Frontal cortex (tissue), 4 donors: Measurements from ENCODE around the gene ARL15. TPM values are rescaled to one million over a fixed set of nuclear protein-coding genes. Genes with fewer than 3 reads are reported as not detected.

Experiments
- DNase-seq, 2 donors: peaks; one replicate each; pipeline ENCODE4 v3.0.0; 2012; ENCODE audit warnings: low spot score in 2 of 2
- FAIRE-seq: peaks from 2 replicates; lab custom pipeline; 2012; peaks lifted over from hg19 to GRCh38; lab: Jason Lieb, UNC
- total RNA-seq: library from RNA; depleted of rRNA; stranded (reverse); fragments of >200 nt; gene quantifications from one replicate; pipeline ENCODE4 v1.2.3, GENCODE V29; 2014
- donor health status: control.
- donor health status: control.
- donor health status: control.

The ARL15 gene
- total RNA-seq, 1 donor from 2014 or later: 123 TPM

DNA sequence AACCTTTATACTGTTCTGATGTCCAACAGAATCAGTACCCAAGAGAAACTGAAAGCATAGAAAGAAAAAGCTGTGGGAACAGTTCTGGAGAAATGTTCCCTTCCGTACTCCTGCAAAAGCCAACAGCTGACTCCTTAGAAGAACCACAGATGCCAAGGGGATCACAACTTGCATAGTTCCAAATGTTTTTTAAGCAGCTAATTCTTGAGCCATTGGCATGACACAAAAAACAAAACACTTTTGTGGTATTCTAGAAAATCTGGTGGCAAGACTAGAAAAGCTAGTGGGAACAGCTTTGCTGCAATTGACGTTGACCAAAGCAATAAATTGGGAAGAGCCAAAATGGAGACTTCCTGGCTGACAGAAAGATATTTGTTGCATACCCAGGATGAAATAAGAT is 189.9 kb downstream of the ARL15 start:
- DNase-seq: no peak
- FAIRE-seq: no peak

DNA sequence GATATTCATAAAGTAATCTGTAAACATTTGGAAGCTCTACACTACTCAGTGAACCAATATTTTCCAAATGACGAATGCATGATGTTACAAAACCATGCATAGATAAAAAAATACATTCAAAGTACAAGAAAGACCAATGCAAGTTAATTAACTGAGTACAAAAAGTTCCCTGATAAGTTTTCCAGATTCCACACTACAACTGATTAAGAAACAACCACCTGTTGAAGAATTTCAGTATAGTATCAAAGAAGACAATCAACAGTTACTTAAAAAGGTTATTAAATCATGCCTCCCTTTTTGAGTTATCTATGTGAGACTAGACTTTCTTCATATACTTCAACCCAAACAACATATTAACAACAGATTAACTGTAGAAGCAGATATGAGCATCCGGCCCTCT is 192.4 kb downstream of the ARL15 start:
- DNase-seq (no peak), FAIRE-seq (no peak)

DNA sequence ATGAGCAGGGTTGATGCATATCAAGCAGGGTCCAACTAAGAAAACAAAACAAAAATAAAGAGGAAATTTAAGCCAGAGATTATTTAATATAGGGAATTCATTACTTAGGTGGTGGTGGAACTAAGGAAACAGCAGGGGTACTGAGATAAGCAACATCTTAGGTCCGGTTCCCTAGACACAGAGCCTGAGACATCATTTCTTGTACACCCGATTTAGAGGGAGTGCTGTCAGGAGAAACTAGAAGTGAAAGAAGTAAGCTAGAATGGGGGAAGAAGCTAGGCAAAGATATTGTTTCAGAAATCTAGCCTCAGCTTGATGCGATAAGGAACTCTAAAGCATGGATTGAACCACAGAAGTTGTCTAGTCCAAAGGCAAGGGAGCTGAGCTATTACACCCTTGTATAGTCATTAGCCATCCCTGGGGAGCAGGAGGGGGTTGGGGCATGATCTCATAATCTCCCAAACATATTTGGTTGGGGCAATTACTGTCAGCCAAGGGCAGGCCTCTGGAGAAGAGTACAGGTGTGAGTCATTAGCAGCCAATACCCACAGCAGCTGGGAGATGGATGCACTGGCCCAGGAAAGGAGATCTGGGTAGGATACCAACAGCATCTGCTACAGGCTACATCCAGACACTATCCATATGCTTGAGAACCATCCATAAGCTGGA is 194.5 kb downstream of the ARL15 start:
- no peak for FAIRE-seq
- no peak for DNase-seq

DNA sequence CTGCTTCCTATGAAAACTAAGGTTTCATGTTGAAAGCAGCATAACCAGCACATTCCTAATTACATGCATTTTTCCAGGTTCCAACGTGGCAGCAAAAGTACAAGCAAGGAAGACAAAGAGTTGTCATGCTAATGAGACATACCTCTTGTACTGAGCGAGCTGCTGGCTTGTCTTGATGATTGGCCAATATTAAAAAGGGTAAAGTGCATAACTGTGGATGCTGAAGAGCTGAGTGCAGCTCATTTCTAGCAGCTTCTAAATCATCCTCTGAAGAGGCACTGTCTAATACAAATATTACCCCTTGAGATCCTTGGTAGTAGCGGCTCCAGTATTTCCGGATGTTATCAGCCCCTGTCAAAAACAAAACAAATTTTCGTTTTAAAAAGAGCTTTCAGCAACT is 197.3 kb downstream of the ARL15 start:
- FAIRE-seq: no peak
- no peak for DNase-seq

DNA sequence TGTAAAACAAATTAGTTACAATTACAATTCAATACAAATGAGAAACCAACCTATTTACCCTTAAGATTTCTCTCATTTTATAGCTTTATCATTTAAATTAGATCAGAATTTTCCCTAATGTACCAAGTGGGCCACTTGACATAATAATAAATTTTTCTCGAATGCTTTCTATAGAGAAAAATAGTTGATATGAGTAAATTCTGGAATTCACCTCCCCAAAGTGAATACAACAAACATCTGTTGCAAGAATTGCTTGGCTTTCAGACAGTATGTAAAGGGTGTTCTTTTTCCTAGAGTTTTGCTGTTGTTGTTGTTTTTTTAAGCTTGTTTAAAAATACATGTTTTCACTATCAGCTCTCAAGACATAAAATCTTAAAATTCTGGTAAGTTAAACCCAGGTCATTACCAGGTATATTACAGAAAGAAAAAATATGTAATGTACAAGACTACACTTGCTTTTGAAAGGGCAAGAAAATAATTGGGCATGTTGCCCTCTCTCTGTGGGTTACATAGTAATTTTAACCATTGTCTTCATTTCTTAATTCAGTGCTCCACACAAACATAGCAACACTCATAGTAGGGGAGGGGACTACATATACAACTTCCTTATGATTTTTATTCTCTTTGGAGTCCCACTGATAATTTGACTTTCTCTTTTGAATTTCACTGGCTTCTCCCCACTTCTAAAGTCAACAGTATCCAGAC is 200.6 kb downstream of the ARL15 start:
- no peak for FAIRE-seq

DNA sequence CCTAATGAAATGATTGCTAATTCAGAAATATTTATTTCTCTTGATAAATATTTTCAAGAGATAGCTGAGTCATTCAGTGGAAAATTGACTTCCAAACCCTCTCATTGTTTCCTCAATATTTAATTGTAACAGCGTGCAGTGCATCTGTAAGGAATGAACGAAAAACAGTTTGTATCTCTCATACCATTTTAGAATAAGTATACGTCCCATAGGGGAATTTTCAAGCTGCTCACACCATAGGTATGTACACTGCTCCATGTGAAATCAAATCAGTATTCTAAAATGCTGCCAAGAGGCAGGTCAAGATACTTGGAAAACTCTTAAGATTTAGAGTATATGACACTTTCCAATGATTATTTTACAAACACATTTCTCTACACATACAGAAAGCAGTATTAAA is 202.2 kb downstream of the ARL15 start:
- DNase-seq: no peak
- FAIRE-seq: no peak

More for the DNA sequence above, 200.6 kb downstream of the ARL15 start:
- no peak for DNase-seq

DNA sequence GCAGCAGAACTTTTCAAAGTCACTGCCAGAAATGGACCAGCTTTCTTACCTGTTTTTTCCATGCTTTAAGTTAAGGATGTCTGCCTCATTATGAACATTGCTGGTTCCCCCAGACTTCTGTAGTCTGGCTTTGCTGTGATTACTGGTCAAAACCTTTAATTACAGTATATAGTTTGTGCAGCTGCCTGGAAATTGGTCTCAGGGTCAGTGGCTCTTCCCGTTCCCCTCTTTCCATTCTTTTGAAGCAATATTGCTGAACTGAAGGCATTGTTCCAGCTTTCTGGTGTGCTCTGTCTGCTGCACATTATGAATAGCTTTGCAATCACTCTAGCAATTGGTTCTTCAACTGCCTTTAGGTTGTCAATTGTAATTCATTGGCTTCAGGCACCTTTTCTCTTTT is 206.5 kb downstream of the ARL15 start:
- FAIRE-seq (no peak), DNase-seq (no peak)

DNA sequence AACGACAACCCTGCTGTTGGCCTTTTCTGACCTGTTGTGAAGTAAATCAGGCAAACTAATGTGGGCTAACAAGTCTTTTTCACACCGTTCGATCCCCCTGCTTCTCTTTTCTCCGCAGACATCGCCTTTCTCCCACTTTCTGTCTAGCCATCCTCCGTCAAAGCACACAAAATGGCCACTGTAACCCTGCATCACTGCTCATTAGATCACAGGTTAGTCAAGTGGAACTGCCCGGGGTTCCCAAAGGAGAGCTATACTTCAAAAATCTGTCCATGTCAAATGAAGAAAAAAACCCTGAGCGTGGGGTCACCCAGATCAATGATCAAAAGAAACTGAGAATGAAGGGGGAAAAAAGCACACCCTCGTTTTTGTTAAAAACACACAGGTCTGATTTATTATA is 212.1 kb downstream of the ARL15 start:
- FAIRE-seq: no peak
- DNase-seq: no peak

DNA sequence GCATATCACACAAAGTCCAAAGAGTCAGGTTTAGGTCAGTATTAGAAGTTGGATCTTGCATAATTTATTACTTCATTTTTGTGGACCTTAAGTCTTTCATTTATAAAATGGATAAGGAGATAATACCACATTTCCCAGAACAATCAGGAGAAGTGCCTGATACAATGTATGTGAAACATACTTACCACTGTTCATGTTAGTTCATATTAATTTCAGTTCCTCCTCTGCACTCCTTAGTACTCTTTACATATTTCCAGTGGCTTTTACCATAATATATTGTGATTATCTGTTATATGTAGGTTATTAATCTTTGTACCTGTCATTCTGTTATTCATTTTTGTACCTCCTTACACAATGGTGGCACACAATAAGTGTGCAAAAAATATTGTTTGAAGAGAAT is 214.4 kb downstream of the ARL15 start:
- FAIRE-seq (no peak), DNase-seq (no peak)

DNA sequence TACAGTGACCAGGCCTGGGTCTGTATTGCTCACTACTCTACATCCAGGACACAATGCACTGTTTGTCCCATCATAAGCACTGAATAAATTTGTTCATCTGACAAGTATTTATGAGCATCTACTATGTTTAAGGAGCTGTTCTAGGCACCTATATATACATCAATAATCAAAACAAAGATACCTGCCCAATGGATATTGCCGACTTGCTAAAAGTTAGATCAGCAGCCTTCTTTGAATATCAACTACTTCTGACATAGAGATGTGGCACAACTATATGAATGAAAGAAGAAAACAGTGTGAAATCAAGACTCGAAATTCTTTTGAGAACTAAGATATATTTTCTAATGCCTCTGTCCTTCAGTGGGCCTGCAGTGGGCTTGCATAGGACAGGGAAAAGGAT is 215.7 kb downstream of the ARL15 start:
- no peak for DNase-seq
- FAIRE-seq: no peak

DNA sequence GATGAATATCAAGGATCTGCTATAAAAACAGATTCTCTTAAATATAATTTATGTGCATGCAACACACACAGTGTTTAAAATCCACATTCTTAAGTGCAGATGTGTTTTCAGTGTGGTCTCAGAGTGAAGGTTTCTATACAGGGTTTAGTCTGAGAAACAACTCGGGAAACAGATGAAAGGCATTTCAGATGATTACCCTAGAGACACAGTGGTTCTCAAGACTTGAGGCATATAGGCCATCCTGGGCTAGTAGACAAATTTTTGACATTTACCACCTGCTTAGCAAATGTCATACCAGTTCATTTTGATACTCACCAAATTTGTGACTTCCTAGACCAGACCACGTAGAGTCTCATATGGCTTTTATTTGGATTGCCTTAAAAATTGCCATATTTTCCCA is 216.5 kb downstream of the ARL15 start:
- no peak for DNase-seq
- no peak for FAIRE-seq

DNA sequence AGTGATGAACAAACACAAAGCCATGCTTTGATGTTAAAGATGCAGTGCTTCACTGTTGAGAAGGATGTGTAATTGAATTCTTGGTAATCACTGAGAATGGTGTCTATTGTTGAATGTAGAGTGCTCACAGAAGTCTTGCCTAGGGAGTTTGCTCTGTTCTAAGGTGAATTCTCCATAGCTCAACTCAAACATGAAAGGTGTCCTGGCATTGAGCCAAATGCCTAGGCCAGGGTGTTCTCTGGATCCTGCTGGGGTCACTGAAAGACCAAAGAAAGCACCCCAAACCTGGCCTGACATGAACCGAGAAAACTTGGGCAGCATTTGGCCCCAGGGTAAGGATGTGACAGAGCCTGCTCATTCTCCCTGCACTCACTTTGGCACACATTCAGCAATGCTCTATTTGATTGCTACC is 217.3 kb downstream of the ARL15 start:
- DNase-seq (no peak), FAIRE-seq (no peak)

DNA sequence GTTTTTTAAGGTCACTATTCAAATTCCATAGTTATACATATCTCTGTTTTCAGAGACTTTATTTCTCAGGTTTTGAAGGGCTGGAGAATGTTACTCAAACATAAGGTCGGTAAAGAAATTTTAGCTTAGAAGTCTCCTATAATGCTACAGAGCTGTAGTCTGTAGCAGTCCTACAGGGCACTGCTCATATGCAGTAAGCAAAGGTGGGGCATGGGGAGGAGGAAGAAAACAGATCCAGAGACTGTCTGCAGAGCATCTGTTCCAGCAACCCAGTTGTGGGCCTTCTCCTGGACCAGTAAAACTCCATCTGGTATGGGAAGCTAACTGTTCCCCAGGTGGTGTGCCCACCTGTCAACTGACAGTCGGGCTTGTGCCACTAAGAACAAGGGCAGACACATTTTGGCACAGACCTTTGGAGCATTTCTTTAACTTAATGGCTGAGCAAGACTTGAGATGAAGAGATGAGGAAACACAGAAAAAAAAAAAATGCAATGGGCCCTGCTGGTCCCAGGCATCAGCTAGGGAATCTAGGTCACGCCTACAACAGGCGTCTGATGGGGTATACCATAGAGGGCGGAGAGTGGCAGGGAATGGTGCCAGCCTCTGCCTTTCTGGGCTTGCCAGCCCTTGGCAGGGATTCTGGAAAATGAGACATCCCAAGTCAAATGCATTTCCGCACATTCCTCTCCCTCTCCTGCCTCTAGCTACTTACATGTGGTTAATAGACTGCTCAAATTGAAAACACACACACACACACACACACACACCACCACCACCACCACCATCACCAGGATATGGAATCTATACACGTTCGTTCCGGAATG is 218.9 kb downstream of the ARL15 start:
- DNase-seq (no peak), FAIRE-seq (no peak)

DNA sequence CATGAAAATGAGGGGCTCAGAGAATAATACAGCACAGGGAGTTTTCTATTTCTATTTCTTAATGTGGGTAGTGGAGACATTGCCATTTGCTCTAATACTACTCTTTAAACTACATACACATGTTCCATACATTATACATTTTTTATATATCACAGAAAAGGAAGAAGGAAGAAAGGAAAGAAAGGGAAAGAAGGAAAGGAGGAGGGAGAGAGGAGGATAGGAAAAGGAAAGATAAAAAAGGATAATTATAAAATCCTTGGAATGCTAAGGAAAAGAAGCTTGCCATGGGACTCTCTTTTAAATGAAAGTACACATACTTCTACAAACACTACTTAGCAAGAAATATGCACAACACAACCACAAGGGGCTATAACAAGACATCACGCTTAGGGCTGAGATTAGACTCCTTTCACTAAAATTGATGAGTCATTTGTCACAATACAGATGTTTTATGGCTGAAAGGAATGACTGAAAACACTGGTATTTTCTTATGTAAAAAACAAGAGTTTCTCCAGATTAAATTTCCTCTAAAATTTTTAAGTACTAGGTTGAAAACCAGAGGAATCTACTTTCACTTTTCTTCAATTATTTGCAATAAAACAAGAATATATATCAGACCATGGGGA is 219.8 kb downstream of the ARL15 start:
- no peak for DNase-seq
- no peak for FAIRE-seq

DNA sequence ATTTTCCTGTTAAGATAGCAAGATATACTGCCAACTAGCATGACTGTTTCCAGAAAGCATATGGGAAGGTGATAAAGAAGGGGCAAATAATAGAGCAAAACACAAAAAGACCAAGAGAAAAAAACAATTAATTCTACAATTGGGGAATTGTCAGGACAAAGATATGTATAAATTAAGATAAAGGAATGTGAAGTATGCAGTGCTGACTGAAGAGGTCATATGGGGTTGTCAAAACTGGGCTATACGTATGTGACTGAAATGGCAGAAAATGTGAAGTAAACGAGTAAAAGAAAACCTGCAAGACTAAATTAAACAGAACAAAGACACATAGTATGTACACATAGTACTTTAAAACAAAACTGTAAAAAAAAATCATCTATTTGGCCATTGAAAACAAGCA is 222.3 kb downstream of the ARL15 start:
- no peak for DNase-seq

DNA sequence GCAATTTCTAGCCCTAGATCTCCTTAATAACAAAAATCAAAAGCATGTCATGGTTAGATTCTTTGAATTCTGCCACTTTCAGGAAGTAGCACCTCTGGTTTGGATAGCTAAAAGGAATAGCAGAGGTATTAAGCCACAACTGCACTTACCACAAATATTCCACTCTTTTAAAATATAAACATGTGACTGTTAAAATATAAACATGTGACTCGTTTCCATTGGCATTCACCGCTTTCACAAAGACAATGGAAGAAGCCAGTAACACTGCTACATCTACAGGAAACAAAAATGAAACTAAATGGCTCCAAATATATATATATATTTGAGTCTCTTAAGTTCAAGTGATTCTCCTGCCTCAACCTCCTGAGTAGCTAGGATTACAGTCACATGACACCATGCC is 222.9 kb downstream of the ARL15 start:
- no peak for FAIRE-seq
- DNase-seq: no peak

More for the DNA sequence above, 222.3 kb downstream of the ARL15 start:
- FAIRE-seq: no peak

DNA sequence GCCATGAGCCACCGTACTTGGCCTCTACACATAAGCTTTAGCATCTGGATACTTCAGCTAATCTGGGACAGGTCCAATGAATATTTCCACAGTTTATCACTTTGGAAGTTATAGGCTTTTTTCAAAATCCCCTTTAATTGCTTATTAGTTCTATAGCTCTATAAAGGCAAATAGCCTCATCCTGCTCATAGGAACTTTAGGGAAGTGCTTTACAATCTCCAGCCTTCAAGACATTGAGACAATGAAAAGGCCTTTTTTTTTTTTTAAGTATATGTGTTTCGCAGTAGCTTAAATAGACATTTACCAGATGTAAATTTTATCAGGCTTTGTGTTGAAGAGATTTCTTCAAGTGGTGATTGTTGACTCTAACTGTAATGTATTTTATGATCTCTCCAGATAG is 224.2 kb downstream of the ARL15 start:
- DNase-seq: no peak
- FAIRE-seq: no peak

DNA sequence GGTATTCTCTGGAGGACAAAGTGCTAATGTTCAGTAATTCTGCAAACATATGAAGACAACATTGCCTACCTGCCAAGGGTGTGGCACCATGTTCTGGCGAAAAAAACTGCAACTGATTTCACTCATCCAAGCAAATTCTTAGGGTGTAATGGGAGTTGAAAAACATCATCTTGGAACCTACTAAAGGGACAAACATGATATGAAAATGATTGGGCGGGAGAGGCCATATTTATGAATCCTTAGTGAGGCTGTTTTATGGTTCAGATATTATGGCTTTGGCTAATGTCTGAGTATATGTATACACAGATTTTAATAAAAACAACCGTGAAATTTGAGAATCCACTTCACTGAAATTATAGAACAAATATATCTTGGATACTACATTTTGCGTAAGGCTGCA is 225.7 kb downstream of the ARL15 start:
- no peak for DNase-seq
- no peak for FAIRE-seq

DNA sequence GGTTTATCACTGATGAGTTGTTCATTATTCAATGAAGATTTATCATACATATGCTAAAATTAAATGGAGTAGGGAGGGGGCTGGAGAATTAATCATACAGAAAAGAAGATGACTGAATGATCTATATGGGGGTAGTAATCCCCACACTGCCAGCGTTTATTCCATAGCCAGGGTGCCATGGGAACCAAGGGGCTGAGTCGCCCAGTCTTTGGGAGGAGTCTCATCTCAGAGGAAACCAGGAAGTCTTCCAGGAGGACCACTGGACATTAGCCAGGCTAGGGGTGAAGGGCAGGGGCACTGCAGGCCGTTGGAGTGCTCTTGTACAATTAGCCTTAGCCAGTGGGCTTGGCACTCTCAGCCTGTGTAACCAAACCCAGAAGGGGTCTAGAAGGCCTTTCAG is 226.5 kb downstream of the ARL15 start:
- FAIRE-seq (no peak), DNase-seq (no peak)

DNA sequence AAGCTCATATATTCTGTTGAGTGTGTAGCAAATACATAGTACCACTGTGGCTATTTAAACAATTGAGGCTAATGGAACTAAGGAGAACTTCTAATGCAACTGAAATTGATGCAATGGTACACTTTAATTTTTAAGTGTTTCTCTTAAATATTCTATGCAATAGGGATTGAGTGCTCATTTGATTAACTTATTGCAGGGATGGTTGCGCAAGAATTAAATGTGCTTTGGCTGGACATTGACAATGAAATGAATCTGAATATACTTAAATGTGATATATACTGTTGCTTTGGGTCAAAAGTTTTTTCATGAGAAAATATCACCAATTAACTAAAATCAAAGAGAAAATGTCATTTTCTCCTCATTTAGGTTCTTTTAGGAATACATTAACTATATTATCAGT is 227.1 kb downstream of the ARL15 start:
- no peak for FAIRE-seq

DNA sequence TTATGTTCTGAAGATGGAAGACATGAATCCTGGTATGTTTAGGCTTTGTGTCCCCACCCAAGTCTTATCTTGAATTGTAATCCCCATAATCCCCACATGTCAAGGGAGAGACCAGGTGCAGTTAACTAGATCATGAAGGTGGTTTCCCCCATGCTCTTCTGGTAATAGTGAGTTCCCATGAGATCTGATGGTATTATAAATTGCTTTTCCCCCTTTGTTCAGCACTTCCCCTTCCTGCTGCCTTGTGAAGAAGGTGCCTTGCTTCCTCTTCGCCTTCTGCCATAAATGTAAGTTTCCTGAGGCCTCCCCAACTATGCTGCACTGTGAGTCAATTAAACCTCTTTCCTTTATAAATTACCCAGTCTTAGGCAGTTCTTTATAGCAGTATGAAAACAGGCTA is 229.0 kb downstream of the ARL15 start:
- FAIRE-seq (no peak), DNase-seq (no peak)

More for the DNA sequence above, 227.1 kb downstream of the ARL15 start:
- no peak for DNase-seq
